ENCODE measurements around the gene SLC39A12.
"Not testable (repeated sequence)": the region's sequence is repeated elsewhere in the genome, so short reads cannot be mapped to it uniquely, and the experiment has no call there.

SLC39A12 gene

DNA sequence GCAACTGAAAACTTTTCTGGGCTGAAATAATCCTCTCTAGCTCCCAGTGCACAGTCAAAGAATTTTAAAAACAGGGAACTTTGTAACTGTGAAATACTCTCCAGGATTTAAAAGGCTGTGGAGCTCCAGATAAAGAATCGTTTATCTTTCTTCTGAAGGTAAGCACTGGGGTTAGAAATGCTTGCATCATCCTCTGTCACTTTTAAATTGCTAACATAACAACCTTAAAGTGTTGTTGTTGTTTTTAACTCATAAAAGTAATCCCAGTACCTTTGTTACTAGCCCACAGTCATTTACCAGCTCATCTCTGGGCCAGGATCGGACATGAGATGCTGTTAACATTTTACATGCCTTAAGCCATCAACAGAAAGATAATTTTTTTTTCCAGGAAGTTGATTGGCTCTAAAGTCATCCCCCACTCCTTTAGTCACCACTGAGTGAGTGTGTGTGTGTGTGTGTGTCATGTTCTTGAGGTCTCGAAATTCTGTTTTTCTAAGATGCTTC lies at the start of gene SLC39A12:
SLC39A12 (plus strand) TSS at position 51 of the 504 bp plus-strand sequence. CDS start 1,359 bp downstream, outside the sequence.
- DNase-seq (ENCODE audit: low spot score): peak; percentile 76

DNA sequence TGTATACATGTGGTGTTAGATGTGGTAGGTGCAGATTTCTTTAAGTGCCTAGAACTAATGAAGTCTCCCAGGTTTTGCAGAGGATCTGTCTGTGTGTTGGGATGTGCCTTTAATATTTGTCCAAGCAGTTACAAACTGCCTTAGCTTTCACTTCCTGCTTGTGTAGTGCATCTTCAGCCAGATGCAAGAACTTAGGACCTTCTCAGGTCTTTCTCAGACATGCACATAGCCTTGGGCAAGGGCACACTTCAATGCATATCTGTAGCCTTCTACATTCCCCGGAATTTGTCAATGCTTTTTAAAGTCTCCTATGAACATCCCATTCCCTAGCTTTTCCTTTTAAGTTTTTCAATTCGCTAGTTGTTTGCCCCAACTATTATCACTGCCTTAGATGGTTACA lies 47.2 kb upstream of the SLC39A12 start:
- no peak for DNase-seq (ENCODE audit: low spot score)

DNA sequence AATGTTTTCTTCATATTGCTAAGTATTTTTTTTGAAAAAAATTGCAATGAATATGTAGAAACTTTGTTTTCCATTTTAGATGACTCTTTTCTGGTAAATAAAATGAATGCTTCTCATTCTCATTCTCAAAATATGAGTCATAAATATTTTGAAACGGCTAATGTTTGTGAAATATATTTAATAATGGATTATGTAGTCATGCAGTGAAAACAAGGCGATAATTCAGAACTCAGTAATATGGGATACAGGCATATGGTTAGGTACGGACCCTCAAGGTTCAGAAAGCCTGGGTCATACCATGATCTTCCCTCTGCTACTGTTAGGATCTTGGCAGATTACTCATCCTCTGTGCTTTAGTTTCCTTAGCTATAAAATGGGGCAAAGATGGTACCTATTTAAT lies 46.2 kb upstream of the SLC39A12 start:
- no peak for DNase-seq (ENCODE audit: low spot score)

DNA sequence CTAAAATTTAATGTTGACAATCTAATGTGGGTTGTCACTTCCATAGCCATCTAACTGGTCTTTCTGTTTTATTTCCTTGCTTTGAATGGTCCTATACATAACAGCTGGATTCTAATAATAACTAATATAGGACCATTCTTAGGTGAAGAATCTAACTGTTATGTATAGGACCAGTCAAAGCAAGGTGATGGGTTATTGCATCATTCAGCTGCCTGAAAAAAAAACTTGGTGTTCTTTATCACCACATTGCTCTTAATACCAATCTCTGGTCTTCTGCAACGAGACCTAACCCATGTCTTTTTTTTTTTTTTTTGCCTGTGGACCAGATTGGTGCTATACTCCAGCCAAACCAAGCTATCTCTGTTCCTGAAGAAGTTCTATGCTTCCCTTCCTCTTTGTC lies 45.7 kb upstream of the SLC39A12 start:
- DNase-seq (ENCODE audit: low spot score): no peak

DNA sequence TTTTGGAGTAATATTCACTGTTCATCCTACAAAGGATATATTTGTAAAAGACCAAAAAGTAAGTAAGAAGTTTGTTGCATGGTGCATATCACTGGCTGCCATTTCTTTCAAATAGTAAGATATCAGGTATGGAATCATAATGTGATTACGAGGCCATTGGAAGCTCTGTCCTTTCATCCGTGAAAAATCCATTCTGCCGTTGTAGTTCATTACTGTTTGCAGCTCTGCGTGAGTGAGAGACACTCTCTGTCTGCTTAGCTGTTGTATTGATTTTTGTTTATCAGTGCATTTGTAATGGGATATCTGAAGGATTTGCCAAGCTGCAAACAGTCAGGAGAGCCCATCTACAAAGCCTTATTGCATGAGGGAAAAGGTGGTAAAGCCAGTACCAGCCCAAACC lies 44.1 kb upstream of the SLC39A12 start:
- DNase-seq (ENCODE audit: low spot score): no peak

DNA sequence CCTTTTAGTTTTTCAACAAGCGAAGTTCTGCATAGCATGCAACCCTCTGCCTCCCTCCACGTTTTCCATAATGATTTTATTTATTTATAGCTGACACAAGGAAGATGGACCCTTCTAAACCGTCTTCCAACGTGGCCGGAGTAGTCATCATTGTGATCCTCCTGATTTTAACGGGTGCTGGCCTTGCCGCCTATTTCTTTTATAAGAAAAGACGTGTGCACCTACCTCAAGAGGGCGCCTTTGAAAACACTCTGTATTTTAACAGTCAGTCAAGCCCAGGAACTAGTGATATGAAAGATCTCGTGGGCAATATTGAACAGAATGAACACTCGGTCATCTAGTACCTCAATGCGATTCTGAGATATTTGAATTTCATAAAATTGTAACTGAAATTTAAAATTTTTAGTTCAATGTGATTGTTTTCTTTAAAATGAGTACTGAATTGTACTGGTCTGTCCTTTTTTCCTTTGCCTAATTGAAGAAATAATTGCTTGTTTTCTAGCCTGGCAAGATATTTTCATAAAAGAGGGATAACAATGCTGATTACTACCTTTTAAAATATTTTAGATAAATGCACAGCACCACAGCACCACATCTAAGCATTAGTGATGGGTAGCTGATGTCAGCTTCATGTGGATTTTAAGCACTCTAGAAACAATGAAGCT lies 41.5 kb upstream of the SLC39A12 start:
- peak; percentile 63 for DNase-seq (ENCODE audit: low spot score)

DNA sequence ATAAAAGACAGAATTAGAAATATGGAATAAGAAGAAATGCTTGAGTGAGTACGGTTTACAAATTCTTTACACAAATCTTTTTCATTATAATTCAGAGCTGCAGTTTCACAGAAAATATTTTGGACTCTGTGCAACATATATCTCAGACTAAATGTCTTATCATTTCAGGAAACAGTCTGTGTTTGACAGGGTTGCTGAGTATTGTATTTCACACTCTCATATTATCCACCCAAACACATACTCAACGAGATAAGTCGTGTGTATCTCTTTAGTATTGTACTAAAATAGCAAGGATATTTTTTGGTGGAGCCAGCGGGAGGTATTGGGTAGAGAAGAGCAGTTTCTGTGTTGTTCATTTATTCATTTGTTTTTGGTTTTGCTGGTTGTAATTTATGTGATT lies 39.0 kb upstream of the SLC39A12 start:
- DNase-seq (ENCODE audit: low spot score): no peak

DNA sequence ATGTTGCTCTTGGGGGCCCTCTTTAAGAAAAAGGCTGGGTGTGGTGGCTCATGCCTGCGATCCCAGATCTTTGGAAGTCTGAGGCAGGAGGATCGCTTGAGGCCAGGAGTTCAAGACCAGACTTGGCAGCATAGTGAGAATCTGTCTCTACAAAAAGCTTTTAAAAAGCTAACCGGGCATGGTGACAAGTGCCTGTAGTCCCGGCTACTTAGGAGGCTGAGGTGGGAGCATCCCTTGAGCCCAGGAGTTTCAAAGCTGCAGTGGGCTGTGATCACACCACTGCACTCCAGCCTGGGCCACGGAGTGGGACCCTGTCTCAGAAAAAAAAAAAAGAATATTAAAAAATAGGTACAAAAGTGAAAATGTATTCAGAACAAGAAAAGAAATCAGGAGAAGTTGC lies 38.1 kb upstream of the SLC39A12 start:
- no peak for DNase-seq (ENCODE audit: low spot score)

DNA sequence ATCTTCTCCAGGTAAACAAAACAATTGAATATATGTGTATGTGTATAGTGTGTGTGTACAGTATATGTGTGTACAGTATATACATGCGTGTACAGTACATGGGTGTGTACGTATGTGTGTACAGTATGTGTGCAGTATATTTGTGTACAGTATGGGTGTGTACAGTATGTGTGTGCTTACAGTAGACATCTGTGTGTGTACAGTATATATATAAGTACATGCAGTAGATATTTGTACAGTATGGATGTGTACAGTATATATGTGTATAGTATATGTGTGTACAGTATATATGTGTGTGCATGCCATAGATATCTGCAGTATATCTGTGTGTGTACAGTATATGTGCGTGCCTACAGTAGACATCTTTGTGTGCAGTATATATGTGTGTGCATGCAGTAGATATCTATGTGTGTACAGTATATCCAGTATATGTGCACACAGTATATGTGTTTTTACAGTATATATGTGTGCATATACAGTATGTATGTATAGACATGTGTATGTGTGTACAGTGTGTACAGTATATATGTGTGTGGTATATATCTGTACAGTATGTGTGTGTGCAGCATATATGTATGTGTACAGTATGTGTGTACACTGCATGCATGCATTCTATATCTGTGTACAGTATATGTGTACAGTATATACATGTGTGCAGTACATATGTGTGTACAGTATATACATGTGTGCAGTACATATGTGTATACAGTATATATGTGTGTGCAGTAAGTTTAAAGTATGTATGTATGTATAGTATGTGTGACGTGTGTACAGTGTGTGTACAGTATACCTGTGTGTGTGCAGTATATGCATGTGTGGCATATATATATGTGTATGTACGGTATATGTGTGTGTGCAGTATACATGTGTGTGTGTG lies 37.3 kb upstream of the SLC39A12 start:
- no peak for DNase-seq (ENCODE audit: low spot score)

DNA sequence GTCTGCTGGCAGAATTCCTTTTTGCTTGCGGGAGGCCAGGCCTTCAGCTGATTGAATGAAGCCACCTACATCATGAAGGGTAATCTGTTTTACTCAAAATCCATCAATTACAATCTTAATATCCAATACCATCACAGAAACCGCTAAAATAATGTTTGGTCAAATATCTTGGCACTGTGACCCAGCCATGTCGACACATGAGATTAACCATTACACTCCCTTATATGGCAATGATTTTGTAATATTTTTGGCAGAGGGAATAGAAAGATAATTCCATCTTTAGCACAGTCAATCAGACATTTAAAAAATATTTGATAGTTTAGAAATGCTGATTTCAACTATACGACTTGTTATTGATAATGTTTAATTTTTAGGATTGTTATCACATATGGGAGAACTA lies 36.5 kb upstream of the SLC39A12 start:
- no peak for DNase-seq (ENCODE audit: low spot score)

DNA sequence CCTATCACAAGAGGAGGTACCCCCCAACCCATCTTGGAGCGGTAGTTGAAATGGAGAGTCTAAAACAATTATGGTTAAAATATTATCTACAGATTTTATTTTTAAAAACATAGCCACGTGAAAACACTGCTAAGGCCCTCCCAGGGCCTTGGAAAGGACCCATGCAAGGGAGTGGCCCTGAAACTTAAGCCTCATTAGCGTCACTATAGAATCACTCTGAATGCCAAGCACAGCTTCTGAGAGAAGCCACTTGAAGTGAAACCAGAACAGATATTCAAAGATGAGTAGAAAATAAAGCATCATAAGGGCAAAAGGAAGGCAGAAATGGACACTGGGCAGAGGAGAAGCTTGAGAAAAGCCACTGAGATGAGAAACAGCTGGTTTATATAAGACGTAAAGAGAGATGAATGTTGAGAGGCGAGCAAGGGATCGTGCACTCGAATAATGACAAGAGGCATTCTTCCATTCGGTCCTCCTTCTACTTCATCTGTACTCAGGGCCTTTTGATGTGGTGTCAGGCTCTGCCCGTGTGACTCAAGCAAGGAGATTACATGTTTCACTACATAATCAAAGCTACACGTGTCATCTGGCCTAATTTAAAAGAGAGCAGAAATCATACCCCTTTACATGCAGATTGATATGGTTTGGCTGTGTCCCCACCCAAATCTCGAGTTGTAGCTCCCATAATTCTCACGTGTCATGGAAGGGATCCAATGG lies 33.4 kb upstream of the SLC39A12 start:
- DNase-seq (ENCODE audit: low spot score): no peak

DNA sequence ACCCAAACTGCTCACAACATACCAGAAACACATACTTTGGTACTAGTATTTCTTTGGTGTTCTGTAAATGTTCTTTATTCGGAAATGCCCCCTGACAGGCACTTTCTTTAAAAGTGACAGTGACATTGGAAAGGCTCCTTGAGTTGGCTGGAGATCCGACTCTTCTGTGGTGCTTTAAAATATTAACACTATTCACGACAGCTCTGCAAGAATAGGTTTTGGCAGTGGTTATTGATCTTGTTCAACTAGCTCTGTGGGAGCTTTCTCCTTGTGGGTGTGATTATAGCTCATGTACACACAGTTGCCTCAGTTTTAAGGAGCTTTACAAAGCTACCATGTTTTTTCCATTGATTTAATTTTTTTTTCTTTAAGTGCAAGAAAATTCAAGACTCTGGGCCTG lies 30.3 kb upstream of the SLC39A12 start:
- DNase-seq (ENCODE audit: low spot score): no peak

DNA sequence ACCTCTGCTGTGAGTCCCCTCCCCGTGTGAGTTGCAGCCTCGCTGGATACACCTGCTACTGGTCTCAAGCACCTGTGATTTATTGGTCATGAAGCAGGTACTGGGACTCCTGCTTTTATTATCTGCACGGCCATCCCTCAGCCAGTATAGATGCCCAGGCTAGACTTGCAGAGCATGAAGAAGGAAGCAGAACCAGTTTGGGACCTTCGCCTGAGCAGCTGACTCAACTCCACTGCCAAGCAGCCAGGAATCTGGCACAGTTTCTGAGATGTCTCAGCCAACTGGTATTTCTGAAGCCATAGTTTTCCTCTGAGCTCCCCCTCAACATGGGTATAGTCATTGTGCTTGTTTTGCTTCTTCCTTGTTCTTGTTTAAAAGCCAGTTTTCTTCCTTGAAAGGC lies 28.0 kb upstream of the SLC39A12 start:
- DNase-seq (ENCODE audit: low spot score): peak; percentile 98

DNA sequence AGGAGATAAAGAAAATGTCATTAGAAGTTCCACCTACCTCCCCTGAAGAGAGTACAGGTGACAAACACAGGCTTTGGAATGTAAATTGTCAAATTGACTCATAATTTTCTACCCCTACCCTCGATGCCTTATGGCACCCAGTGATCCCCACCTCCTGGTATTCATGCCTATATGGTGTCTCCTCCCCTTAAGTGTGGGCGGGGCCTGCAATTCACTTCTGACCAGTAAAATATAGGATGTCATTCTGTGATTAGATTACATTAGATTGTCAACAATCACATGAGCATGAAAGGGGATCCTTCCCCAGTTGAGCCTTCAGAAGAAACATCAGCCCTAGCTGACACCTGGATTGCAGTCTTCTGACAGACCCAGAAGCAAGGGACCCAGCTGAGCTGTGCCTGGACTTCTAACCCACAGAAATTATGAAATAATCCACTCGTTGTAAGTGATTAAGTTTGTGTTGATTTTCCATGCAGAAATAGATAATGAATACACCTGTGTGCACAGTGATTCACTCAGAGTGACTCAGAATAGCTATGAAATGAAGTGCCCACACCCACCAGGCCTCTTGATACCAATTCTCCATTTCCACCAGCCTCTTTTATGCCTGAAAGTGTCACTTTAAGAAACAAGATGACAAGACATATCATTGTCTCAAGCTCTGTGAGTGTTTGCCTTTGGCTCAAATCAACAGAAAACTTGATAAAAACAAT lies 8.5 kb upstream of the SLC39A12 start:
- DNase-seq (ENCODE audit: low spot score): peak; percentile 60

DNA sequence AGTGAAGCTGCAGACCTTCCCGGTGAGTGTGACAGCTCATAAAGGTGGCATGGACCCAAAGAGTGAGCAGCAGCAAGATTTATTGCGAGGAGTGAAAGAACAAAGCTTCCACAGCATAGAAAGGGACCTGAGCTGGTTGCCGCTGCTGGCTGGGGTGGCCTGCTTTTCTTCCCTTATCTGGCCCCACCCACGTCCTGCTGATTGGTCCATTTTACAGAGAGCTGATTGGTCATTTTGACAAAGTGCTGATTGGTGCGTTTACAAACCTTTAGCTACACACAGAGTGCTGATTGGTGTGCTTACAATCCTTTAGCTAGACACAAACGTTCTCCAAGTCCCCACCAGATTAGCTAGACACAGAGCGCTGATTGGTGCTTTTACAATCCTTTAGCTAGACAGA lies 1.4 kb upstream of the SLC39A12 start:
- DNase-seq (ENCODE audit: low spot score): not testable (repeated sequence)

DNA sequence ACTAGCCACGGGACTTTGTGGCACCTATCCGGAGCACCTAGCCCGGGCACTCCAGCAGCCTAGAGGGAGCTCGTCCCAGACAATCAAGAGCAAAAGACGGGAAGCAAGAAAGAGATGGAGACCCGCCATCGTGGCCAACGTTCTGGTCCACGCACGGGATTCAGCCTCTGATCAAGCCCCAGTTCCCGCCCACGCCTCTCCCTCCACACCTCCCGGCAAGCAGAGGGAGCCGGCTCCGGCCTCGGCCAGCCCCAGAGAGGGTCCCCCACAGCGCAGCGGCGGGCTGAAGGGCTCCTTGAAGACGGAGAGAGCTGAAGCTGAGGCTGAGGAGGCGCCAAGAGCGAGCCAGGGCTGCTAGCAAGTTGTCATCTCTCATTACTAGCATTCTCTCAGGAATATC lies 992 bp upstream of the SLC39A12 start:
- DNase-seq (ENCODE audit: low spot score): no peak

DNA sequence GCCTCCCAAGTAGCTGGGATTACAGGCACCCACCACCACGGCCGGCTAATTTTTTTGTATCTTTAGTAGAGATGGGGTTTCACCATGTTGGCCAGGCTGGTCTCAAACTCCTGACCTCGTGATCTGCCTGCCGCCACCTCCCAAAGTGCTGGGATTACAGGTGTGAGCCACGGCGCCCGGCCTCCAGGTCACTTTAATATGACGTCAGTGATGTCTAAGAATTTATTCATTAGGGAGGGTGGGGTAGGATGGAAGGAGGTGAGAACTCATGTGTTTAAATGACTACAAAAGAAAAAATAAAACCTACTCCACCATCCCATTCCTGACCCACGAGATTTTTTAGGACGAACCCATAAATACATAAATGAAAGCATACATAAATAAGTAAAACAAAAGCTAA lies 2.7 kb downstream of the SLC39A12 start:
- not testable (repeated sequence) for DNase-seq (ENCODE audit: low spot score)

DNA sequence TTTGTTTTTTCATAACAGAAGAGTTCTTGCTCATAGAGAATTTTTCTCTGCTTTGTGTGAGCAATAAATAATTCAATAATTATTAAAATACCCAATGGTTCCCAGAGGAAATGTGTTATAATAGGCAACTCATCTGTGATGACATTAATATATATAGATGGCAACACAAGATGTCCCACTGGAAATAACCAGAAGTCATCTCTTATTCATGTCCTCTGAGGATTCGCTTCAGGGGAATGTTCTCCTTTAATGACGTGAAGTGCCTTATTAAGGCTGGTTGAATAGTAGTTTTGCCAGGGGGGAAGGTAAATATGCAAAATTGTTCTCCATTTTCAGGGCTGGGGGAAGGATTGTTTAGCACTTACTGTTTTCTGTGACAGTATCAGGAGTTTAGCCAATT lies 3.1 kb downstream of the SLC39A12 start:
- peak; percentile 23 for DNase-seq (ENCODE audit: low spot score)

DNA sequence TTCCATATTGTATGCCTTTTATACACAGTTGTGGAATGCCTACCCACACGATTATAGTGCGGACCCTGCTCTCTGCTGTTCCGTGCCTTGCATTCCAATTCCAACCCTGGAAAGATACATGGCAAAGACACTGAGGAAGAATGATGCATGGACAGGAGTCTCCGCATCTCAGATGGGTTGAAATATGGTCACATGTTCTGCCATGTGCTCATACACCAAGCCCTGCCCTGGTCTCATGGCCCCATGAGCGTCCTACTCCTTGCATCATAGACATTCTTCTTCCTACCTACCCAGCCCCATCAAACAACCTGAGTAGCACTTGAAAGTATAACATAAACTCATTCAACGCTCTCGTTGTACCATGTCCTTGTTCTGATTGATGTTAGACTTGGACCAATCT lies 6.3 kb downstream of the SLC39A12 start:
- no peak for DNase-seq (ENCODE audit: low spot score)

DNA sequence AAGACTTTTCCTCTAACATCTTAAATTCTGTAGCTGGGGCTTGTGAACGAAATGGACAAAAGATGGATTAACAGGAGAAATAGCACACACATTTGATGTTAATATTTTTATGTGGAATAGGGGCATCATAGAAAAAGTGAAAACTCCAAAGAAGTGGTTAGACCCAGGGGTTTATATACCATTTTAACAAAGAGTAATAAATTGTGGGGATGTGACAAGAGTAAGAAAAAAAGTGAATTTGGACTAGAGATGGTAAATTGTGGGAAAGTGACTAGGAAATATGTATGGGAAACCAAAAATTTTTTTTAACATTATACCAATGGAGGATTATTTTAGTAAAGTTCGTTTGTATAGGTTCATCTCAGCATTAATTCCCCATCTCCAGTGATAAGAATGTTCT lies 8.2 kb downstream of the SLC39A12 start:
- no peak for DNase-seq (ENCODE audit: low spot score)

DNA sequence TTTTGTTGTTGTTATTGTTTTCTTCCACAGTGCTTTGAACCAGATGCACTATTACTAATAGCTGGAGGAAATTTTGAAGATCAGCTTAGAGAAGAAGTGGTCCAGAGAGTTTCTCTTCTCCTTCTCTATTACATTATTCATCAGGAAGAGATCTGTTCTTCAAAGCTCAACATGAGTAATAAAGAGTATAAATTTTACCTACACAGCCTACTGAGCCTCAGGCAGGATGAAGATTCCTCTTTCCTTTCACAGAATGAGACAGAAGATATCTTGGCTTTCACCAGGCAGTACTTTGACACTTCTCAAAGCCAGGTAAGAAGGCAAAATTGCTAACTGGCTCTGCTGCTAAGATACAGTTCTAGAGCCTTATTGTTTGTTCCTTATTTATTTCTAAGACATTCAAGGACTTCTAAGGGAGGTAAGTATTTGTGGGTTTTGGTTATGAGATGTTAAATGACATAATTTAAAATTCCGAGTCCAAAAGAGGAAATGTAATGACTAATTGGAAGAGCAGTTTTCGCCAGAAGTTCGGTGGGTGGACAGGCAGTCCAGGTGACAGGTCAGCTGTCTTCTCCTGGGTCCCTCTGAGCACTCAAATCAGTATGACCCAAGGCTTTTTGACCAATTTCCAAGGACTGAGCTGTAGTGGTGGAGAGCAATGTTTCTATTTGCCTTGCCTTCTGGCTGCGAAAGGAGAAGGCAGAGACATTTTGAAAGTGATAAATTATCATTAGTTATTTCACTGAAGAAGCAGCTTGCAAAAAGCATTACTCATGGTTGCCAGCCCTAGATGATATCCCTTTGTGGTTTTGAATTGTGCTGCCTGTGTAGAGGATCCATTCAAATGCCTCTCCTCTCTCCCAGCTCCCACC lies 10.1 kb downstream of the SLC39A12 start:
- DNase-seq (ENCODE audit: low spot score): peak; percentile 53
